C4-2B (cell line): ENCODE measurements around the gene FOXP1.

Source experiments
- ZFX ChIP-seq: fragments of 450-650 bp; IDR thresholded peaks from 2 replicates; pipeline ENCODE4 v1.6.1; 2017
- TF ChIP-seq, protein P1 (sequence below): fragments of 450-650 bp; conservative IDR thresholded peaks from 2 replicates; pipeline ENCODE4 v1.5.1; 2017; ENCODE audit warnings: mild to moderate bottlenecking

DNA sequence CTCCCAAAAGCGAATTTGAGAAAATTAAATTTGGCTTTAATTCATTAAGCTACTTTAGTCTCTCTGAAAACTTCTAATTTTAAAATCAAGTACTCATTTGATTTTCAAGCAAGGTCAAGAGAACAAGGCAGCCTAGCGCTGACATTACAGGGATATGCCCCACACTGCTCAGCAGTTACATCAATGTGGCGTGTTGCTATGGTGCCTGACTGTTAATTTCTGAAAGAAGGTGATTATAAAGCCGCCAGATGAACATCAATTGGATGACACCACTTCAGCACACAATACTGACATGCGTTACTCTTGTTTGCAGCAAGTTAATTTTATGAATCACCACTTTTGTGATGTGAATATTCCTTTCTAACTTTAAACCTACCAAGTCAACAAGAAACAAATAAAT lies 284.4 kb downstream of the FOXP1 start:
- TF ChIP-seq, protein P1, sequence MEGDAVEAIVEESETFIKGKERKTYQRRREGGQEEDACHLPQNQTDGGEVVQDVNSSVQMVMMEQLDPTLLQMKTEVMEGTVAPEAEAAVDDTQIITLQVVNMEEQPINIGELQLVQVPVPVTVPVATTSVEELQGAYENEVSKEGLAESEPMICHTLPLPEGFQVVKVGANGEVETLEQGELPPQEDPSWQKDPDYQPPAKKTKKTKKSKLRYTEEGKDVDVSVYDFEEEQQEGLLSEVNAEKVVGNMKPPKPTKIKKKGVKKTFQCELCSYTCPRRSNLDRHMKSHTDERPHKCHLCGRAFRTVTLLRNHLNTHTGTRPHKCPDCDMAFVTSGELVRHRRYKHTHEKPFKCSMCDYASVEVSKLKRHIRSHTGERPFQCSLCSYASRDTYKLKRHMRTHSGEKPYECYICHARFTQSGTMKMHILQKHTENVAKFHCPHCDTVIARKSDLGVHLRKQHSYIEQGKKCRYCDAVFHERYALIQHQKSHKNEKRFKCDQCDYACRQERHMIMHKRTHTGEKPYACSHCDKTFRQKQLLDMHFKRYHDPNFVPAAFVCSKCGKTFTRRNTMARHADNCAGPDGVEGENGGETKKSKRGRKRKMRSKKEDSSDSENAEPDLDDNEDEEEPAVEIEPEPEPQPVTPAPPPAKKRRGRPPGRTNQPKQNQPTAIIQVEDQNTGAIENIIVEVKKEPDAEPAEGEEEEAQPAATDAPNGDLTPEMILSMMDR = no peak
- no peak for TF ChIP-seq ZFX
